GM12891 (cell line): ENCODE data around the gene FUT9.
"Not testable (repeated sequence)": the region's sequence is repeated elsewhere in the genome, so short reads cannot be mapped to it uniquely, and the experiment has no call there.

Source experiments
- DNase-seq: peaks from one replicate; pipeline ENCODE4 v3.0.0; 2011; ENCODE audit warnings: low spot score; ENCODE audit not compliant: insufficient read length
- FAIRE-seq: peaks from 2 replicates; lab custom pipeline; 2011; peaks lifted over from hg19 to GRCh38; lab: Jason Lieb, UNC
- PAX5 ChIP-seq: IDR thresholded peaks from 2 replicates; pipeline ENCODE4 v1.6.1; 2011; ENCODE audit warnings: low read length, moderate library complexity, mild to moderate bottlenecking; ENCODE audit not compliant: insufficient read depth, severe bottlenecking
- POLR2A ChIP-seq: IDR thresholded peaks from 2 replicates; pipeline ENCODE4 v1.6.1; 2011; ENCODE audit warnings: low read depth, low read length, control low read depth
- POLR2AphosphoS5 ChIP-seq: IDR thresholded peaks from 2 replicates; pipeline ENCODE4 v1.6.1; 2011; ENCODE audit warnings: low read depth, low read length, control low read depth
- POU2F2 ChIP-seq: IDR thresholded peaks from 2 replicates; pipeline ENCODE4 v1.6.1; 2011; ENCODE audit warnings: low read depth, mild to moderate bottlenecking, control low read depth, low read length, moderate library complexity
- SPI1 ChIP-seq: IDR thresholded peaks from 2 replicates; pipeline ENCODE4 v1.6.1; 2011; ENCODE audit warnings: low read depth, low read length, control low read depth
- TAF1 ChIP-seq: IDR thresholded peaks from 2 replicates; pipeline ENCODE4 v1.6.1; 2011; ENCODE audit warnings: low read depth, low read length, control low read depth

The FUT9 gene

GRCh38 chr6:96235927-96236326 lies 220.2 kb downstream of the FUT9 start:
- no peak for DNase-seq
- FAIRE-seq: no peak
- TF ChIP-seq POLR2AphosphoS5: no peak
- TF ChIP-seq POLR2A: no peak
- no peak for TF ChIP-seq SPI1
- TF ChIP-seq TAF1: no peak
- no peak for TF ChIP-seq POU2F2
- no peak for TF ChIP-seq PAX5

- no peak for FAIRE-seq
- DNase-seq: no peak
- TF ChIP-seq POLR2AphosphoS5 (no peak), PAX5 (no peak), POLR2A (no peak), POU2F2 (no peak), SPI1 (no peak), TAF1 (no peak)
Measured at GRCh38 chr6:96236471-96236870, 220.7 kb downstream of the FUT9 start.

GRCh38 chr6:96237638-96238347 lies 222.0 kb downstream of the FUT9 start:
- TF ChIP-seq TAF1 (no peak), SPI1 (no peak), PAX5 (no peak), POU2F2 (no peak), POLR2AphosphoS5 (no peak), POLR2A (no peak)
- DNase-seq: no peak
- no peak for FAIRE-seq

GRCh38 chr6:96246563-96246962 lies 230.8 kb downstream of the FUT9 start:
- TF ChIP-seq PAX5 (no peak), TAF1 (no peak), POLR2A (no peak), POU2F2 (no peak), POLR2AphosphoS5 (no peak)
- DNase-seq (no peak), FAIRE-seq (no peak)

- TF ChIP-seq POLR2A (no peak), PAX5 (no peak), POU2F2 (no peak), SPI1 (no peak), POLR2AphosphoS5 (no peak), TAF1 (no peak)
- DNase-seq: no peak
- FAIRE-seq: no peak
Measured at GRCh38 chr6:96249755-96250154, 234.0 kb downstream of the FUT9 start.

GRCh38 chr6:96257751-96258150 lies 242.0 kb downstream of the FUT9 start:
- DNase-seq (no peak), FAIRE-seq (no peak)
- no peak for TF ChIP-seq TAF1
- TF ChIP-seq POLR2AphosphoS5: no peak
- TF ChIP-seq POU2F2: no peak
- TF ChIP-seq POLR2A: no peak
- TF ChIP-seq PAX5: no peak
- no peak for TF ChIP-seq SPI1

GRCh38 chr6:96260787-96261430 lies 245.1 kb downstream of the FUT9 start:
- not testable (repeated sequence) for DNase-seq, FAIRE-seq
